ENCODE data around the gene UGT1A3. TPM values are rescaled to one million over a fixed set of nuclear protein-coding genes. Genes with fewer than 3 reads are reported as not detected.

The UGT1A3 gene
- total and polyA plus RNA-seq, 2 experiments from 2014 or later: not detected

- Histone ChIP-seq H2AFZ (no peak overlapping the region), H3K9me2 (replicated peaks; ENCODE audit: insufficient read depth) (no peaks in the 10 kb centered on the region), H3K36me3 (replicated peaks; ENCODE audit: insufficient read depth, low read depth) (no peaks in the 10 kb centered on the region), H3K4me2 (no peak overlapping the region), H4K20me1 (ENCODE audit: insufficient read depth, poor library complexity, severe bottlenecking) (no peaks in the 10 kb centered on the region), H3K9me3 (ENCODE audit: low read depth) (no peaks in the 10 kb centered on the region), H3K27ac (no peak overlapping the region), H3K79me2 (no peaks in the 10 kb centered on the region), H3K4me1 (ENCODE audit: insufficient read depth) (peaks cover 10% of the 10 kb centered on the region), H3K4me3 (no peak overlapping the region), H3K27me3 (no peaks in the 10 kb centered on the region)
- peak; percentile 20 for DNase-seq (ENCODE audit: low spot score)
- TF ChIP-seq CTCF (IDR thresholded peaks at IDR 0.05; ENCODE audit: poor library complexity): no peak
- TF ChIP-seq EZH2phosphoT487 (IDR thresholded peaks at IDR 0.05; ENCODE audit: low read depth, severe bottlenecking, unreplicated experiment): no peak
- TF ChIP-seq EZH2 (IDR thresholded peaks at IDR 0.05; ENCODE audit: borderline replicate concordance): no peak
- WGBS (ENCODE audit: low lambda C conversion rate, missing lambda C conversion rate): 85% methylated on average over 4 of the region's 4 CpGs
Observed at GRCh38 chr2:233816771-233817170, 87.9 kb downstream of the UGT1A3 start.

GRCh38 chr2:233817361-233817911 lies 88.6 kb downstream of the UGT1A3 start:
- H3K79me2 ChIP-seq: no peaks in the 10 kb centered on the region
- H3K4me3 ChIP-seq: no peak overlapping the region
- no peak overlapping the region for H2AFZ ChIP-seq
- H3K9me3 ChIP-seq (ENCODE audit: low read depth): no peaks in the 10 kb centered on the region
- H4K20me1 ChIP-seq (ENCODE audit: insufficient read depth, poor library complexity, severe bottlenecking): no peaks in the 10 kb centered on the region
- H3K4me2 ChIP-seq: no peak overlapping the region
- H3K4me1 ChIP-seq (ENCODE audit: insufficient read depth): peaks cover 10% of the 10 kb centered on the region
- WGBS (ENCODE audit: low lambda C conversion rate, missing lambda C conversion rate): 85% methylated on average over 3 of the region's 3 CpGs
- no peak overlapping the region for H3K27ac ChIP-seq
- H3K36me3 ChIP-seq (replicated peaks; ENCODE audit: insufficient read depth, low read depth): no peaks in the 10 kb centered on the region
- H3K9me2 ChIP-seq (replicated peaks; ENCODE audit: insufficient read depth): no peaks in the 10 kb centered on the region
- H3K27me3 ChIP-seq: no peaks in the 10 kb centered on the region
- DNase-seq (ENCODE audit: low spot score): no peak
- TF ChIP-seq EZH2 (IDR thresholded peaks at IDR 0.05; ENCODE audit: borderline replicate concordance) (no peak), EZH2phosphoT487 (IDR thresholded peaks at IDR 0.05; ENCODE audit: low read depth, severe bottlenecking, unreplicated experiment) (no peak), CTCF (IDR thresholded peaks at IDR 0.05; ENCODE audit: poor library complexity) (no peak)

- H2AFZ ChIP-seq: no peak overlapping the region
- H3K79me2 ChIP-seq: no peaks in the 10 kb centered on the region
- no peak for DNase-seq (ENCODE audit: low spot score)
Observed at GRCh38 chr2:233817995-233818638, 89.3 kb downstream of the UGT1A3 start.

More at GRCh38 chr2:233817995-233818638, 89.3 kb downstream of the UGT1A3 start:
- 89% methylated on average over 11 of the region's 11 CpGs for WGBS (ENCODE audit: low lambda C conversion rate, missing lambda C conversion rate)
- H3K4me3 ChIP-seq: no peak overlapping the region
- TF ChIP-seq CTCF (IDR thresholded peaks at IDR 0.05; ENCODE audit: poor library complexity) (no peak), EZH2phosphoT487 (IDR thresholded peaks at IDR 0.05; ENCODE audit: low read depth, severe bottlenecking, unreplicated experiment) (no peak), EZH2 (IDR thresholded peaks at IDR 0.05; ENCODE audit: borderline replicate concordance) (no peak)
- no peaks in the 10 kb centered on the region for H3K27me3 ChIP-seq
- H3K4me1 ChIP-seq (ENCODE audit: insufficient read depth): peaks cover 10% of the 10 kb centered on the region
- H4K20me1 ChIP-seq (ENCODE audit: insufficient read depth, poor library complexity, severe bottlenecking): no peaks in the 10 kb centered on the region
- no peaks in the 10 kb centered on the region for H3K36me3 ChIP-seq (replicated peaks; ENCODE audit: insufficient read depth, low read depth)
- no peaks in the 10 kb centered on the region for H3K9me3 ChIP-seq (ENCODE audit: low read depth)
- no peak overlapping the region for H3K27ac ChIP-seq
- H3K4me2 ChIP-seq: no peak overlapping the region
- no peaks in the 10 kb centered on the region for H3K9me2 ChIP-seq (replicated peaks; ENCODE audit: insufficient read depth)
